Measurements from ENCODE around the gene SKAP1. TPM values are rescaled to one million over a fixed set of nuclear protein-coding genes. Genes with fewer than 3 reads are reported as not detected.

SKAP1 gene
- total RNA-seq, 1 donor from 2014 or later, result 5.1 TPM

DNA sequence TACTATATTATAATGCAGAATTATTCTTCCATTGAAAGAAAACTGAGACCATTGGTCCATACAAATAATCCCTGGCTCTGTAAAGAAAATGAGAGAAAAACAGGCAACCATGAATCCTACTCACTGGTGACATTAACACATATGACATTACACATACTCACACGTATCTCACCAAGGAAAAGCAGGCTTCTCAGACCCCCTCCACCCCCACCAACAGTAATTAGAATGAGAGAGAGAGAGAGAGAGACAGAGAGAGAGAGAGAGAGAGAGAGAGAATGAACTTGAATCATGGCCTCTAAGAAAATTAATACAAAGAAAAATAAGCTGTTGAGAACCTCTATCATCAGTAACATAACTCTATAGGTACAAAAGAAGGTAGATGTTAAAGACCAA, 190.4 kb downstream of the SKAP1 start:
- H3K27me3 ChIP-seq, result no peaks in the 10 kb centered on the region
- intact Hi-C loops (cut with DNase I), result no loop called here
- no peaks in the 10 kb centered on the region for H3K9me3 ChIP-seq
- ATAC-seq (no peak), DNase-seq (no peak)
- no peaks in the 10 kb centered on the region for H3K36me3 ChIP-seq
- no peak overlapping the region for H3K4me3 ChIP-seq
- H3K4me1 ChIP-seq, result peaks cover 17% of the 10 kb centered on the region
- no peak overlapping the region for H3K27ac ChIP-seq
- TF ChIP-seq, protein P1, sequence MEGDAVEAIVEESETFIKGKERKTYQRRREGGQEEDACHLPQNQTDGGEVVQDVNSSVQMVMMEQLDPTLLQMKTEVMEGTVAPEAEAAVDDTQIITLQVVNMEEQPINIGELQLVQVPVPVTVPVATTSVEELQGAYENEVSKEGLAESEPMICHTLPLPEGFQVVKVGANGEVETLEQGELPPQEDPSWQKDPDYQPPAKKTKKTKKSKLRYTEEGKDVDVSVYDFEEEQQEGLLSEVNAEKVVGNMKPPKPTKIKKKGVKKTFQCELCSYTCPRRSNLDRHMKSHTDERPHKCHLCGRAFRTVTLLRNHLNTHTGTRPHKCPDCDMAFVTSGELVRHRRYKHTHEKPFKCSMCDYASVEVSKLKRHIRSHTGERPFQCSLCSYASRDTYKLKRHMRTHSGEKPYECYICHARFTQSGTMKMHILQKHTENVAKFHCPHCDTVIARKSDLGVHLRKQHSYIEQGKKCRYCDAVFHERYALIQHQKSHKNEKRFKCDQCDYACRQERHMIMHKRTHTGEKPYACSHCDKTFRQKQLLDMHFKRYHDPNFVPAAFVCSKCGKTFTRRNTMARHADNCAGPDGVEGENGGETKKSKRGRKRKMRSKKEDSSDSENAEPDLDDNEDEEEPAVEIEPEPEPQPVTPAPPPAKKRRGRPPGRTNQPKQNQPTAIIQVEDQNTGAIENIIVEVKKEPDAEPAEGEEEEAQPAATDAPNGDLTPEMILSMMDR (IDR thresholded peaks at IDR 0.05), result no peak

DNA sequence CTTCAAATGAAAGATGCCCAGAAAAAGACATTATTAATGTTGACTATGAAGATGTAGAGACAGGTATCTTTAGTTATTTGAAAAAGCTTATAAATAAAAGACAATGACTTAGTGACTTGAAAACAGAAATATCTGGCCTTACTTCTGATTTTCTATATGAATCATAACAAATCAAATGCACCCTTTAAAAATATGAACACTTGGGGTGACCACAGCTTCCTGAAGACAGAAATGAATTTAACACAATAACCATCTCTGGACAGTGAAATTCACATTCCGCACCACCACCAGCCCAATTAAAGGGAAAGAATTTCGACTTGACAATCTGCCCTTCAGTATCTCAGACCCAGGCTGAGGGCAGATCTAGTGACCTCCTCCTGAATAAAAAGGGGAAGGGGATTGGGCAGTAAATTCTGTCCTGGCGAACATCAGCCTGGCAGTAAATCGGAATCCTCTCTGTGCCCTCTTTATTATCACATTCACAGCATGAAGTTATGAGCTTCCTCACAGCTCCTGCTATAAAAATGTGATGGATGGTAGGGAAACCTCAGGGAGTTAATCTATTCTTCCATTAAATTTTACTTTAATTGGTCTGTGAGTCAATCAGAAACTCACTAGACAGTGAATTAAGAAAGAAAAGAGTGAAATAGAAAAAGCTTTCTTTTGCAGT, 190.9 kb downstream of the SKAP1 start:
- TF ChIP-seq, protein P1 (IDR thresholded peaks at IDR 0.05), result no peak
- Histone ChIP-seq H3K27me3 (no peaks in the 10 kb centered on the region), H3K4me3 (no peak overlapping the region), H3K9me3 (no peaks in the 10 kb centered on the region), H3K36me3 (no peaks in the 10 kb centered on the region), H3K27ac (no peak overlapping the region), H3K4me1 (peaks cover 12% of the 10 kb centered on the region)
- DNase-seq (no peak), ATAC-seq (no peak)
- intact Hi-C loops (cut with DNase I), result no loop called here

DNA sequence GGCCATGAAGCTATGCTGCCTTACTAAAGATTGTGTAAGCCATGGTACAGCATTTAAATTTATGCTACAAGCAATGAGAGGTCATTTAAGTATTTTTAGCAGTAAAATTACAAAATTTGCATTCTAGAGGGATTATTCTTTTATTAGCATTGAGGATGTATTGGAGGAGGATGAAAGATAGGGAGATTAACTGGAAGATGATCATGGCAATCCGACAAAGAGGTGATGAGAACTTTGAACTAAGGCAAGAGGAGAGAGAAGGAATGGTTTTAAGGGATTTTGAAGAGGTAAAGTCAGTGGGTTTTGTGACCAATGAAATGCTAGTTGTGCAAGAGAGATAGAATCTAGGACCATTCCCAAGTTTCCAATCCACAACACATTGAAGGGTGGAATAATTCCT, 192.6 kb downstream of the SKAP1 start:
- DNase-seq (no peak), ATAC-seq (no peak)
- TF ChIP-seq, protein P1 (IDR thresholded peaks at IDR 0.05), result no peak
- intact Hi-C loops (cut with DNase I), result no loop called here
- no peaks in the 10 kb centered on the region for H3K9me3 ChIP-seq
- peaks cover 11% of the 10 kb centered on the region for H3K4me1 ChIP-seq
- H3K36me3 ChIP-seq, result no peaks in the 10 kb centered on the region
- H3K4me3 ChIP-seq, result no peak overlapping the region
- H3K27me3 ChIP-seq, result peaks cover 6% of the 10 kb centered on the region
- no peak overlapping the region for H3K27ac ChIP-seq

DNA sequence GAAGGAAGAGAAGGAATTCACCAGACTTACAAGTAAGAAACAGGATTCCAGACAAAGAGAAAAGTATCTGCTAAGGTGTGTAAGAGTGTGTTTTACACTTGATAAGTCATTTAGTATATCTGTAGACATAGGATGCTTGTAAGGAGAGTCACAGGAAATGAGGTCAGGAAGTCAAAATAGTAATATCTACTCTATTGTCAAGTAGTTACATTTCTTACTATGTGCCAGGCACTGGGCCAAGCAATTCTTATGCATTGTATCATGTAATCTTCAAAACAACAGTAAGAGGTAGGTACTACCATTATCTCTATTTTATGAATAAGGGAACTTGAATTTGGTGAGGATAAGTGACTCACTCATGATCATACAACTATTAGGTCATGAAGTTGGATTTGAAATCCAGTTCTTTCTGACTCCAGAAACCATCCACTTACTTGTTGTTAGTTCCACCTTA, 193.3 kb downstream of the SKAP1 start:
- intact Hi-C loops (cut with DNase I), result no loop called here
- ATAC-seq, result no peak
- H3K4me1 ChIP-seq, result peaks cover 11% of the 10 kb centered on the region

DNA sequence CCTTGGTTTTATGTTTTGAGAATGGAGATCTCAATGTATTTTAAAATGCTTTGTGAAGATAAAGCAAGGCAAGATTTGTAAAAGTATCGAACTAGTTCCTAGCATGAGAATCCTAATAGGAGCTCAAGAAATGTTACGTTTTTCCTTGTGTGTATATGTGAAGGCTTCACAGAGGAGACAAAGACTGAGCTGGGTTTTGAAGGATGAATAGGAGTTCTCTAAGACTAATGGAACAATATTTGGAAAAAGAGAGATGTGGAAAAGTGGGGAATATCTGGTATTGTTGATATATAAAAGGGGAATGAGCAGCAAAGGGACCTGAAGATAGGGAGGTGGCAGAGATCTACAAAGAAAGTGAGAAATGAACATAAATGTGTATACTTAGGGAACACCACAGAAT, 195.1 kb downstream of the SKAP1 start:
- ATAC-seq, result no peak
- TF ChIP-seq, protein P1 (IDR thresholded peaks at IDR 0.05), result no peak
- intact Hi-C loops (cut with DNase I), result no loop called here

More for the DNA sequence above, 193.3 kb downstream of the SKAP1 start:
- TF ChIP-seq, protein P1 (IDR thresholded peaks at IDR 0.05), result no peak
- Histone ChIP-seq H3K4me3 (no peak overlapping the region), H3K36me3 (no peaks in the 10 kb centered on the region), H3K9me3 (no peaks in the 10 kb centered on the region), H3K27me3 (peaks cover 6% of the 10 kb centered on the region), H3K27ac (no peak overlapping the region)
- no peak for DNase-seq

More for the DNA sequence above, 195.1 kb downstream of the SKAP1 start:
- Histone ChIP-seq H3K27me3 (peaks cover 16% of the 10 kb centered on the region), H3K36me3 (no peaks in the 10 kb centered on the region), H3K9me3 (no peaks in the 10 kb centered on the region), H3K27ac (no peak overlapping the region), H3K4me3 (no peak overlapping the region), H3K4me1 (no peaks in the 10 kb centered on the region)
- DNase-seq, result no peak
